Measurements from ENCODE around the gene HDAC9. TPM values are rescaled to one million over a fixed set of nuclear protein-coding genes. Genes with fewer than 3 reads are reported as not detected.

Gene HDAC9
- total and polyA plus RNA-seq, 12 donors, result 2.6 to 23.1 (median 7.5) TPM

DNA sequence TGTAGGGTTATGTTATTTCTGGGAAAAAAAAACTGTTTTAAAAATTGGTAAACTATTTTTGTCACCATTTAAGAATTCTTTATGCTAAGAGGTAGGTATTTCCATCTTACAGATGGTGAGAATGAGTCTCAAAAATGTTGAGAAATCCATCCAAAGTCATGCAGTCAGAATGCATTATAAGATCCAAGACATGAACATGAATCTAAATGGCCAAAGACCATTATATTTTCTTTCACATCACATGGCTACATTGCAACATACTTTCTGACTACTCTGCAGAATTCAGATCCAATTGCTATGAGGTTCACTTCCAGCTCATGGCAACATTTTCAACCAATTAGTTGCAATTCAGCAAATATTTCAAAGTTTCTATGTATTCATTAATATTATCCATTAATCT, 440.7 kb downstream of the HDAC9 start:
- no peak for DNase-seq
- intact Hi-C loops (cut with DNase I), result no loop called here
- no peaks in the 10 kb centered on the region for H3K36me3 ChIP-seq (replicated peaks in 1 of 2)
- no peak overlapping the region for H3K4me3 ChIP-seq
- H3K9me3 ChIP-seq (replicated peaks in 1 of 3), result no peaks in the 10 kb centered on the region
- no peaks in the 10 kb centered on the region for H3K4me1 ChIP-seq (replicated peaks in 1 of 2)
- no peaks in the 10 kb centered on the region for H3K27me3 ChIP-seq
- no peak for TF ChIP-seq POLR2A (IDR thresholded peaks at IDR 0.05)
- TF ChIP-seq, protein P1, sequence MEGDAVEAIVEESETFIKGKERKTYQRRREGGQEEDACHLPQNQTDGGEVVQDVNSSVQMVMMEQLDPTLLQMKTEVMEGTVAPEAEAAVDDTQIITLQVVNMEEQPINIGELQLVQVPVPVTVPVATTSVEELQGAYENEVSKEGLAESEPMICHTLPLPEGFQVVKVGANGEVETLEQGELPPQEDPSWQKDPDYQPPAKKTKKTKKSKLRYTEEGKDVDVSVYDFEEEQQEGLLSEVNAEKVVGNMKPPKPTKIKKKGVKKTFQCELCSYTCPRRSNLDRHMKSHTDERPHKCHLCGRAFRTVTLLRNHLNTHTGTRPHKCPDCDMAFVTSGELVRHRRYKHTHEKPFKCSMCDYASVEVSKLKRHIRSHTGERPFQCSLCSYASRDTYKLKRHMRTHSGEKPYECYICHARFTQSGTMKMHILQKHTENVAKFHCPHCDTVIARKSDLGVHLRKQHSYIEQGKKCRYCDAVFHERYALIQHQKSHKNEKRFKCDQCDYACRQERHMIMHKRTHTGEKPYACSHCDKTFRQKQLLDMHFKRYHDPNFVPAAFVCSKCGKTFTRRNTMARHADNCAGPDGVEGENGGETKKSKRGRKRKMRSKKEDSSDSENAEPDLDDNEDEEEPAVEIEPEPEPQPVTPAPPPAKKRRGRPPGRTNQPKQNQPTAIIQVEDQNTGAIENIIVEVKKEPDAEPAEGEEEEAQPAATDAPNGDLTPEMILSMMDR (IDR thresholded peaks at IDR 0.05), result no peak
- no peak overlapping the region for H3K27ac ChIP-seq

- Histone ChIP-seq H3K36me3 (replicated peaks in 1 of 2) (no peaks in the 10 kb centered on the region), H3K4me3 (no peak overlapping the region), H3K9me3 (replicated peaks in 1 of 3) (no peaks in the 10 kb centered on the region), H3K27ac (no peak overlapping the region), H3K4me1 (replicated peaks in 1 of 2) (no peaks in the 10 kb centered on the region), H3K27me3 (no peaks in the 10 kb centered on the region)
- no peak for DNase-seq
- 65 to 74% (median 70%) methylated on average over 2 of the region's 2 CpGs for WGBS, 4 donors
- intact Hi-C loops (cut with DNase I), result no loop called here
- TF ChIP-seq, protein P1 (IDR thresholded peaks at IDR 0.05), result no peak
Observed at GRCh38 chr7:18939771-18940592, 444.4 kb downstream of the HDAC9 start.

DNA sequence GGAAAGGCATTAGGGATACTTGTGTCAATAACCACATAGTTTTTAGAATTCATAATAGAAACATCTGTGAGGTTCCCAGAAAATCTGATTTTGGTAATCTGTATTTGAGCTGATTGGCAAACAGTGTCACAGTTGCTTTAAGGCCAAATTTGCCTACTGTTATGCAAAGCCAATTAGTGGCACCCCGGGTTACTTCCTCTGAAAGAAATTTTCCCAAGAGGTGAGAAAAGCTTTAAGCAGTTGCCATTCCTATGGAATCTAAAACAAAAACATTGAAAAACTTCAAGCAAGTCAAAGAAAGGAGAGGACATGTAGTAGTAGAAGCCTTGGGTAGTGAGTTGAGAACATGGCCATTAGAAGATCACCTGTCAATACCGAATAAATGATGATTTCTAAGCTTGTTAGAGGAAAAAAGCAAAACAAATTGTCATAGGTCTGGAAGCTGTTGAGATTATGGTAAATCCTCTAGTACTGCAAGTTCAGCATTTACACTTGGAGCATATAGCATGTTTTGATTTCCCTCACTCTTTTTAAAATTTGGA, 445.1 kb downstream of the HDAC9 start:
- H3K27ac ChIP-seq, result no peak overlapping the region
- H3K4me3 ChIP-seq, result no peak overlapping the region
- no peaks in the 10 kb centered on the region for H3K36me3 ChIP-seq (replicated peaks in 1 of 2)
- no peaks in the 10 kb centered on the region for H3K4me1 ChIP-seq (replicated peaks in 1 of 2)
- no peaks in the 10 kb centered on the region for H3K9me3 ChIP-seq (replicated peaks in 1 of 3)
- intact Hi-C loops (cut with DNase I), result no loop called here
- no peak for DNase-seq
- no peaks in the 10 kb centered on the region for H3K27me3 ChIP-seq
- 42 to 47% (median 45%) methylated on average over 2 of the region's 2 CpGs for WGBS, 4 donors
- no peak for TF ChIP-seq POLR2A (IDR thresholded peaks at IDR 0.05)
- TF ChIP-seq, protein P1 (IDR thresholded peaks at IDR 0.05), result no peak

- Histone ChIP-seq H3K4me3 (no peak overlapping the region), H3K27me3 (no peaks in the 10 kb centered on the region), H3K4me1 (replicated peaks in 1 of 2) (no peaks in the 10 kb centered on the region), H3K9me3 (replicated peaks in 1 of 3) (no peaks in the 10 kb centered on the region), H3K36me3 (replicated peaks in 1 of 2) (no peaks in the 10 kb centered on the region), H3K27ac (no peak overlapping the region)
- no peak for DNase-seq
- no peak for TF ChIP-seq POLR2A (IDR thresholded peaks at IDR 0.05)
- TF ChIP-seq, protein P1 (IDR thresholded peaks at IDR 0.05), result no peak
- WGBS, 4 donors, result 35 to 46% (median 40%) methylated on average over 2 of the region's 2 CpGs
- intact Hi-C loops (cut with DNase I), result no loop called here
Observed at GRCh38 chr7:18941207-18941606, 445.7 kb downstream of the HDAC9 start.

Data from adrenal gland (tissue), 12 donors.